OCI-M2 (cell line): ENCODE results near the gene E2F2.
A peak's percentile ranks its signal among the peaks of the same experiment; 100 is the strongest.

Experiments
- DNase-seq: peaks from one replicate; lab custom pipeline; 2025; ENCODE audit not compliant: unreplicated experiment; lab: John Stamatoyannopoulos, UW

The E2F2 gene

GRCh38 chr1:23530747-23531561 is at the start of gene E2F2:
TSS of gene E2F2 (minus strand) at chr1:23531233. CDS start at chr1:23530793, 440 bp downstream.
- peak; percentile 33 for DNase-seq

- DNase-seq = no peak
Observed at GRCh38 chr1:23578997-23579363, 47.9 kb upstream of the E2F2 start.

- DNase-seq = no peak
Observed at GRCh38 chr1:23578311-23578996, 47.4 kb upstream of the E2F2 start.

- DNase-seq = no peak
Observed at GRCh38 chr1:23577056-23578004, 46.3 kb upstream of the E2F2 start.

GRCh38 chr1:23576338-23577055 is 45.5 kb upstream of the E2F2 start:
- no peak for DNase-seq

GRCh38 chr1:23575226-23575810 is 44.3 kb upstream of the E2F2 start:
- DNase-seq = no peak

GRCh38 chr1:23574265-23574754 is 43.3 kb upstream of the E2F2 start:
- DNase-seq = no peak

- no peak for DNase-seq
Observed at GRCh38 chr1:23573574-23574182, 42.6 kb upstream of the E2F2 start.

- DNase-seq = no peak
Observed at GRCh38 chr1:23571465-23571864, 40.4 kb upstream of the E2F2 start.

GRCh38 chr1:23570001-23570691 is 39.1 kb upstream of the E2F2 start:
- DNase-seq = no peak

- no peak for DNase-seq
Observed at GRCh38 chr1:23568608-23569383, 37.8 kb upstream of the E2F2 start.

GRCh38 chr1:23567996-23568607 is 37.1 kb upstream of the E2F2 start:
- DNase-seq = no peak

GRCh38 chr1:23567629-23567995 is 36.6 kb upstream of the E2F2 start:
- no peak for DNase-seq

GRCh38 chr1:23566304-23566703 is 35.3 kb upstream of the E2F2 start:
- DNase-seq = no peak

GRCh38 chr1:23565776-23566175 is 34.7 kb upstream of the E2F2 start:
- DNase-seq = no peak

GRCh38 chr1:23564529-23565122 is 33.6 kb upstream of the E2F2 start:
- DNase-seq = no peak

GRCh38 chr1:23563755-23564374 is 32.8 kb upstream of the E2F2 start:
- DNase-seq = no peak
